A549 (cell line): ENCODE measurements around the gene SLAIN2. TPM values are rescaled to one million over a fixed set of nuclear protein-coding genes. Genes with fewer than 3 reads are reported as not detected.

Experiments used
- ATAC-seq, 2 experiments: fragments of 200-7000 bp in 1 of 2; fragments of >200 bp in 1 of 2; cut with Nextera tagmentation in 1 of 2; cut with Tn5 transposase in 1 of 2; 3 replicates each; pipeline versions ENCODE4 v1.8.0 to v1.9.1; 2018 to 2020; ENCODE audit warnings: mild to moderate bottlenecking in 1 of 2, moderate library complexity in 1 of 2
- CTCF ChIA-PET: fragments of 300-600 bp; sonication (Branson Sonifier 250); formaldehyde crosslinking; extraction: SDS; loops from one replicate; lab custom pipeline; 2021; ENCODE audit warnings: antibody characterized with exemption, inconsistent platforms; lab: Yijun Ruan, JAX
- POLR2A ChIA-PET: fragments of 350-600 bp; formaldehyde crosslinking; extraction: SDS; loops from one replicate; lab custom pipeline; 2021; ENCODE audit warnings: antibody characterized with exemption, inconsistent platforms; lab: Yijun Ruan, JAX
- DNase-seq, 2 experiments: peaks; one replicate each; pipeline versions ENCODE4 v3.0.0 to v3.0.0-alpha.2; 2011 to 2016; ENCODE audit warnings: low read depth in 1 of 2, low spot score in 1 of 2
- FAIRE-seq: peaks from 2 replicates; lab custom pipeline; 2011; peaks lifted over from hg19 to GRCh38; lab: Jason Lieb, UNC
- H3K27ac ChIP-seq, 2 experiments: fragments of >200 bp; sonication (Bioruptor Twin); formaldehyde crosslinking; 3 replicates each; pipeline ENCODE4 v1.5.1; 2016 to 2017
- H3K4me1 ChIP-seq: fragments of >200 bp; sonication (Bioruptor Twin); formaldehyde crosslinking; 3 replicates; pipeline ENCODE4 v1.6.1; 2016
- H3K4me2 ChIP-seq: fragments of >200 bp; sonication (Bioruptor Twin); formaldehyde crosslinking; 3 replicates; pipeline ENCODE4 v1.6.1; 2016
- H3K4me3 ChIP-seq: fragments of >200 bp; sonication (Bioruptor Twin); formaldehyde crosslinking; 3 replicates; pipeline ENCODE4 v1.5.1; 2016
- H3K9me3 ChIP-seq: fragments of >200 bp; sonication (Bioruptor Twin); formaldehyde crosslinking; 3 replicates; pipeline ENCODE4 v1.6.1; 2016
- CBX2 ChIP-seq: fragments of 200-600 bp; sonication (generic); IDR thresholded peaks from 2 replicates; pipeline ENCODE4 v1.6.1; 2016; ENCODE audit warnings: low read depth, mild to moderate bottlenecking, borderline replicate concordance
- CBX8 ChIP-seq: fragments of 200-600 bp; sonication (generic); IDR thresholded peaks from 2 replicates; pipeline ENCODE4 v1.6.1; 2016
- CHD2 ChIP-seq: fragments of 150-350 bp; IDR thresholded peaks from 2 replicates; pipeline ENCODE4 v1.6.1; 2014; ENCODE audit warnings: low read length; ENCODE audit not compliant: partially characterized antibody
- EP300 ChIP-seq, 2 experiments: fragments of >200 bp; sonication (Bioruptor Twin); formaldehyde crosslinking; IDR thresholded peaks; 2 replicates in 1 of 2; 3 replicates in 1 of 2; pipeline ENCODE4 v1.6.1; 2016 to 2017
- FOSL2 ChIP-seq, 2 experiments: fragments of 450-650 bp in 1 of 2; fragments of >200 bp in 1 of 2; sonication (Bioruptor Twin) in 1 of 2; formaldehyde crosslinking; IDR thresholded peaks; 2 replicates each; pipeline versions ENCODE4 v1.5.0 to v1.6.1; 2016 to 2020; ENCODE audit warnings: mild to moderate bottlenecking in 1 of 2, moderate library complexity in 1 of 2
- FOXS1 ChIP-seq: fragments of 250-450 bp; sonication (Bioruptor Pico); IDR thresholded peaks from 2 replicates; pipeline ENCODE4 v1.5.0; 2020; ENCODE audit warnings: mild to moderate bottlenecking, moderate library complexity
- GATA3 ChIP-seq: IDR thresholded peaks from 2 replicates; pipeline ENCODE4 v1.6.1; 2012; ENCODE audit warnings: borderline replicate concordance
- HOXB13 ChIP-seq: fragments of 250-450 bp; sonication (Bioruptor Pico); IDR thresholded peaks from 2 replicates; pipeline ENCODE4 v1.5.0; 2020; ENCODE audit warnings: low read depth, mild to moderate bottlenecking, moderate library complexity
- KDM1A ChIP-seq: fragments of 200-600 bp; sonication (generic); IDR thresholded peaks from 2 replicates; pipeline ENCODE4 v1.6.1; 2016; ENCODE audit warnings: low read depth, mild to moderate bottlenecking
- MAFK ChIP-seq: fragments of 450-650 bp; IDR thresholded peaks from 2 replicates; pipeline ENCODE4 v1.6.1; 2014; ENCODE audit not compliant: partially characterized antibody
- MAZ ChIP-seq: fragments of 150-350 bp; IDR thresholded peaks from 2 replicates; pipeline ENCODE4 v1.6.1; 2014; ENCODE audit warnings: antibody characterized with exemption, low read depth, low read length, borderline replicate concordance
- NFE2L2 ChIP-seq: fragments of 150-350 bp; conservative IDR thresholded peaks from 2 replicates; pipeline ENCODE4 v1.6.1; 2014; ENCODE audit warnings: low read length
- NR3C1 ChIP-seq: fragments of >200 bp; sonication (Bioruptor Twin); formaldehyde crosslinking; IDR thresholded peaks from 3 replicates; pipeline ENCODE4 v1.6.1; 2017
- POLR2AphosphoS2 ChIP-seq: conservative IDR thresholded peaks from 2 replicates; pipeline ENCODE4 v1.6.1; 2012; ENCODE audit warnings: low read length, improper control_type of control experiment, inconsistent platforms
- RCOR1 ChIP-seq: fragments of 150-350 bp; IDR thresholded peaks from 2 replicates; pipeline ENCODE4 v1.6.1; 2014; ENCODE audit warnings: antibody characterized with exemption, low read length, low read depth
- RFX5 ChIP-seq: fragments of 450-650 bp; IDR thresholded peaks from 2 replicates; pipeline ENCODE4 v1.7.1; 2014; ENCODE audit warnings: antibody characterized with exemption, mild to moderate bottlenecking, moderate library complexity
- RNF2 ChIP-seq: fragments of 200-600 bp; sonication (generic); IDR thresholded peaks from 2 replicates; pipeline ENCODE4 v1.6.1; 2016; ENCODE audit warnings: low read depth, mild to moderate bottlenecking, antibody characterized with exemption, moderate library complexity, borderline replicate concordance
- SMC3 ChIP-seq: fragments of >200 bp; sonication (Bioruptor Twin); formaldehyde crosslinking; IDR thresholded peaks from 3 replicates; pipeline ENCODE4 v1.6.1; 2018; ENCODE audit warnings: inconsistent platforms
- TFCP2L1 ChIP-seq: fragments of 250-450 bp; sonication (Bioruptor Pico); IDR thresholded peaks from 2 replicates; pipeline ENCODE4 v1.5.0; 2021; ENCODE audit warnings: mild to moderate bottlenecking
- ZC3H11A ChIP-seq: fragments of 450-650 bp; IDR thresholded peaks from 2 replicates; pipeline ENCODE4 v1.6.1; 2014; ENCODE audit warnings: antibody characterized with exemption, mild to moderate bottlenecking
- ZSCAN20 ChIP-seq: fragments of 250-450 bp; sonication (Bioruptor Pico); IDR thresholded peaks from 2 replicates; pipeline ENCODE4 v1.8.0; 2022; ENCODE audit warnings: mild to moderate bottlenecking, moderate library complexity
- WGBS: methylation state at CpG from one replicate; pipeline ENCODE4 v1.1.6; 2017; ENCODE audit errors: missing lambda C conversion rate; 5-methylcytosine and 5-hydroxymethylcytosine counted together
- polyA plus RNA-seq, 4 experiments: library from polyadenylated mRNA; depleted of rRNA in 3 of 4; stranded (reverse); fragments of >200 nt; fragmentation: RNase III in 1 of 4; extraction: RNeasy Plus Mini Kit Qiagen cat#74134 plus additional on column Dnase treatment in 1 of 4; gene quantifications; 2 replicates in 3 of 4; 3 replicates in 1 of 4; pipeline ENCODE4 v1.2.3, GENCODE V29; 2011 to 2017
- TF ChIP-seq, protein P1 (sequence below): IDR thresholded peaks from 2 replicates; pipeline ENCODE4 v1.6.1; 2012; ENCODE audit warnings: low read depth, borderline replicate concordance
- TF ChIP-seq, protein P2 (sequence below): fragments of 150-350 bp; IDR thresholded peaks from 2 replicates; pipeline ENCODE4 v1.6.1; 2014; ENCODE audit warnings: low read depth, mild to moderate bottlenecking, low read length
- TF ChIP-seq, protein P3 (sequence below): fragments of 450-650 bp; IDR thresholded peaks from 2 replicates; pipeline ENCODE4 v1.6.1; 2014; ENCODE audit warnings: antibody characterized with exemption
- TF ChIP-seq, protein P4 (sequence below): IDR thresholded peaks from 2 replicates; pipeline ENCODE4 v1.6.1; 2012
- TF ChIP-seq, protein P5 (sequence below): fragments of 200-600 bp; sonication (generic); IDR thresholded peaks from 2 replicates; pipeline ENCODE4 v1.6.1; 2016; ENCODE audit warnings: antibody characterized with exemption, mild to moderate bottlenecking, moderate library complexity

Gene SLAIN2
- polyA plus RNA-seq, 2 of the 4 experiments (the other 2 are of a cell fraction) = 14.4 to 14.6 TPM

DNA sequence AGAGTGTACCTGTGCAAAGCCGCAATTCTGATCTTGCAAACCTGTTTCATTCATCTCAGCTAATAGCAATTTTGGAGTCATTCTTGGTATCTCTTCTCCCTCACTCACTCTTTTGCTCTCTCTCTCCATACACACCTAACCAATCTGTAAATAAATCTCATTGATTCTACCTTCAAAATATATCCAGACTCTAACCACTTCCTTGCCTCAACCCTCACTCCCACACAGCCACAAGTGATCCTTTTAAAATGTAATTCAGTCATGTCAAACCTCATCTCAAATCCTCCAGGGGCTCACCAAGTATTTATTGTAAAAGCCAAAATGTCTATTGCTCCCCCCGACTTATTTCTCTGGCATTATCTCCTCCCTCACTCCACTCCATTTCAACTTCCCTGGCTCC, 90.1 kb downstream of the SLAIN2 start (continued):
- TF ChIP-seq MAZ (no peak), HOXB13 (CRISPR knock-in tag) (no peak), ZC3H11A (no peak), CBX8 (no peak), SMC3 (no peak), TFCP2L1 (CRISPR knock-in tag) (no peak), KDM1A (no peak), NR3C1 (no peak), MAFK (no peak)
- TF ChIP-seq, protein P1, sequence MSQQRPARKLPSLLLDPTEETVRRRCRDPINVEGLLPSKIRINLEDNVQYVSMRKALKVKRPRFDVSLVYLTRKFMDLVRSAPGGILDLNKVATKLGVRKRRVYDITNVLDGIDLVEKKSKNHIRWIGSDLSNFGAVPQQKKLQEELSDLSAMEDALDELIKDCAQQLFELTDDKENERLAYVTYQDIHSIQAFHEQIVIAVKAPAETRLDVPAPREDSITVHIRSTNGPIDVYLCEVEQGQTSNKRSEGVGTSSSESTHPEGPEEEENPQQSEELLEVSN = no peak

DNA sequence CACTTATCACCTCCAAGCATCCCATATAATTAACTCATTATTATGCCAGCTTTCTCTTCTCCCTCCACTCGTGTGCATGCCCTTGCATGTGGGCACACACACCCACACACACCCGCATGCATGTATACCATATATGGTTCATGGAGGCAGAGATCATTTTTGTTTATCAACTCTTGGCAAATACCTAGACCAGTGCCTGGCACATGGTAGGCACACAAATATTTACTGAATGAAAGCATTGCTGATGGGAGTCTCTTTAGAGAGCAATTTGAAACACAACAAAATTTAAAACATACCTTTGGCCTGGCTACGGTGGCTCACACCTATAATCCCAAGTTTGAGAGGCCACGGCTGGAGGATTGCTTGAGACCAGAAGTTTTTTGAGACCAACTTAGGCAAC, 90.7 kb downstream of the SLAIN2 start:
- TF ChIP-seq, protein P2, sequence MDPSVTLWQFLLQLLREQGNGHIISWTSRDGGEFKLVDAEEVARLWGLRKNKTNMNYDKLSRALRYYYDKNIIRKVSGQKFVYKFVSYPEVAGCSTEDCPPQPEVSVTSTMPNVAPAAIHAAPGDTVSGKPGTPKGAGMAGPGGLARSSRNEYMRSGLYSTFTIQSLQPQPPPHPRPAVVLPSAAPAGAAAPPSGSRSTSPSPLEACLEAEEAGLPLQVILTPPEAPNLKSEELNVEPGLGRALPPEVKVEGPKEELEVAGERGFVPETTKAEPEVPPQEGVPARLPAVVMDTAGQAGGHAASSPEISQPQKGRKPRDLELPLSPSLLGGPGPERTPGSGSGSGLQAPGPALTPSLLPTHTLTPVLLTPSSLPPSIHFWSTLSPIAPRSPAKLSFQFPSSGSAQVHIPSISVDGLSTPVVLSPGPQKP = no peak
- TF ChIP-seq CBX2 (no peak), FOXS1 (CRISPR knock-in tag) (no peak), MAFK (no peak), RNF2 (no peak), FOSL2 (IDR thresholded peaks at IDR 0.05) (no peak), FOSL2 (CRISPR knock-in tag; IDR thresholded peaks at IDR 0.05) (no peak), GATA3 (no peak), ZSCAN20 (CRISPR knock-in tag) (no peak), MAZ (no peak)
- H3K4me2 ChIP-seq = no peak overlapping the region
- DNase-seq (no peak), FAIRE-seq (no peak), ATAC-seq (no peak)
- ChIA-PET POLR2A (no interaction called here), CTCF (interaction anchor here (0.7 kb wide), 1 partner anchor 147 kb away, joined by 3 read pairs; no protein-coding TSS in a partner anchor)
- WGBS = 87% methylated on average over 4 of the region's 4 CpGs
- 0 out of 3 replicates have a peak, but pooled peaks cover 3% of the 10 kb centered on the region for H3K4me1 ChIP-seq
- no peak overlapping the region for H3K4me3 ChIP-seq
- H3K9me3 ChIP-seq = no peaks in the 10 kb centered on the region
- H3K27ac ChIP-seq = no peak overlapping the region

DNA sequence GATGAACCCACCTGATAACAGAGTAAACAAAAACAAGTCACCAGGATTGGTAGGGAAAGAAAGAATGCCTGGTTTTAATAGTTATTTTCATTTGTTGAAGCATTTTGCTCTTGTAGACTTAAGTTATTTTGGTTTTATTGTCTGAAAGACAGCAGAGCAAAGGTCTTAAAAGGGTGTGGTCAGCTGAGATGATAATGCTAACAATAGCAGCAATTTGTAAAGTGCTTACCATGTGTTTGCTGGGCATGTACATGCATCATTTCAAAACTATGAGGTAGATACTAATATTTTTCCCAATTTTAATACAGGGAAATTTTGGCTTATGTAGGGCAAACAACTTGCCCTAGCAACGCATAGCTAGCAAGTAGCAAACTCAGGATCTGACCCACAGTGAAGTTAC, 95.0 kb downstream of the SLAIN2 start:
- H3K4me1 ChIP-seq = 0 out of 3 replicates have a peak, but pooled peaks cover 3% of the 10 kb centered on the region
- no peak overlapping the region for H3K4me2 ChIP-seq
- DNase-seq = peak in 1 of 2 experiments; percentile 7
- H3K4me3 ChIP-seq = no peak overlapping the region
- CTCF ChIA-PET = no interaction called here
- no peak for FAIRE-seq
- no peak for TF ChIP-seq KDM1A
- no peak for TF ChIP-seq POLR2AphosphoS2
- TF ChIP-seq FOXS1 (CRISPR knock-in tag) = no peak
- no peak for TF ChIP-seq RFX5
- 90% methylated on average over 1 of the region's 1 CpG for WGBS
- POLR2A ChIA-PET = no interaction called here
- ATAC-seq = no peak
- no peaks in the 10 kb centered on the region for H3K9me3 ChIP-seq
- H3K27ac ChIP-seq = no peak overlapping the region

DNA sequence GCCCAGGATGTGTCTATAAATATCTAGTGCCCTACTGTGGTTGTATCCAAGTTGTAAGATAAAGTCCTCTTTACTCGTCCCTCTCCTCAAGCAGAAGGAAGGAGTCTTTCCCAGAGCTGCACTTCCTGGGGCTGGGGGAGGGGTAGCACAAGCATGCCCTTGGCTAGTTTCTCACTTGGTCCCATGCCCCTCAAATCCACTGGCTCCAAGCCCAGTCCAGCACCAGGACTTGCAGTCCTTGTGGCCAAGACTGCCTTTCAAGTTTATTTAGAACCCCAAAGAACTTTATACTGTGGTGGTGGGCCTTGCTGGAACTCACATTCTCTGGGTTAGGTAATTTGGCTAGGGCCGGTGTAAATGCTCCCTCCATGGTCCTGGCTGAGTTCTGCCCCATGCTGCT, 98.7 kb downstream of the SLAIN2 start:
- Histone ChIP-seq H3K4me3 (no peak overlapping the region), H3K27ac (no peak overlapping the region), H3K4me2 (no peak overlapping the region), H3K9me3 (no peaks in the 10 kb centered on the region), H3K4me1 (0 out of 3 replicates have a peak, but pooled peaks cover 3% of the 10 kb centered on the region)
- WGBS = 54% methylated on average over 2 of the region's 2 CpGs
- CTCF ChIA-PET = no interaction called here
- no peak for FAIRE-seq
- no peak for DNase-seq
- no peak for ATAC-seq
- POLR2A ChIA-PET = no interaction called here
- TF ChIP-seq NFE2L2 (no peak), POLR2AphosphoS2 (no peak), EP300 (IDR thresholded peaks at IDR 0.05) (no peak), FOSL2 (IDR thresholded peaks at IDR 0.05) (no peak), FOSL2 (CRISPR knock-in tag; IDR thresholded peaks at IDR 0.05) (no peak), CHD2 (no peak), NR3C1 (no peak), RCOR1 (no peak)
- TF ChIP-seq, protein P3, sequence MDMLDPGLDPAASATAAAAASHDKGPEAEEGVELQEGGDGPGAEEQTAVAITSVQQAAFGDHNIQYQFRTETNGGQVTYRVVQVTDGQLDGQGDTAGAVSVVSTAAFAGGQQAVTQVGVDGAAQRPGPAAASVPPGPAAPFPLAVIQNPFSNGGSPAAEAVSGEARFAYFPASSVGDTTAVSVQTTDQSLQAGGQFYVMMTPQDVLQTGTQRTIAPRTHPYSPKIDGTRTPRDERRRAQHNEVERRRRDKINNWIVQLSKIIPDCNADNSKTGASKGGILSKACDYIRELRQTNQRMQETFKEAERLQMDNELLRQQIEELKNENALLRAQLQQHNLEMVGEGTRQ = no peak
- TF ChIP-seq, protein P4, sequence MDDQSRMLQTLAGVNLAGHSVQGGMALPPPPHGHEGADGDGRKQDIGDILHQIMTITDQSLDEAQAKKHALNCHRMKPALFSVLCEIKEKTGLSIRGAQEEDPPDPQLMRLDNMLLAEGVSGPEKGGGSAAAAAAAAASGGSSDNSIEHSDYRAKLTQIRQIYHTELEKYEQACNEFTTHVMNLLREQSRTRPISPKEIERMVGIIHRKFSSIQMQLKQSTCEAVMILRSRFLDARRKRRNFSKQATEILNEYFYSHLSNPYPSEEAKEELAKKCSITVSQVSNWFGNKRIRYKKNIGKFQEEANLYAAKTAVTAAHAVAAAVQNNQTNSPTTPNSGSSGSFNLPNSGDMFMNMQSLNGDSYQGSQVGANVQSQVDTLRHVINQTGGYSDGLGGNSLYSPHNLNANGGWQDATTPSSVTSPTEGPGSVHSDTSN = no peak
- TF ChIP-seq, protein P5, sequence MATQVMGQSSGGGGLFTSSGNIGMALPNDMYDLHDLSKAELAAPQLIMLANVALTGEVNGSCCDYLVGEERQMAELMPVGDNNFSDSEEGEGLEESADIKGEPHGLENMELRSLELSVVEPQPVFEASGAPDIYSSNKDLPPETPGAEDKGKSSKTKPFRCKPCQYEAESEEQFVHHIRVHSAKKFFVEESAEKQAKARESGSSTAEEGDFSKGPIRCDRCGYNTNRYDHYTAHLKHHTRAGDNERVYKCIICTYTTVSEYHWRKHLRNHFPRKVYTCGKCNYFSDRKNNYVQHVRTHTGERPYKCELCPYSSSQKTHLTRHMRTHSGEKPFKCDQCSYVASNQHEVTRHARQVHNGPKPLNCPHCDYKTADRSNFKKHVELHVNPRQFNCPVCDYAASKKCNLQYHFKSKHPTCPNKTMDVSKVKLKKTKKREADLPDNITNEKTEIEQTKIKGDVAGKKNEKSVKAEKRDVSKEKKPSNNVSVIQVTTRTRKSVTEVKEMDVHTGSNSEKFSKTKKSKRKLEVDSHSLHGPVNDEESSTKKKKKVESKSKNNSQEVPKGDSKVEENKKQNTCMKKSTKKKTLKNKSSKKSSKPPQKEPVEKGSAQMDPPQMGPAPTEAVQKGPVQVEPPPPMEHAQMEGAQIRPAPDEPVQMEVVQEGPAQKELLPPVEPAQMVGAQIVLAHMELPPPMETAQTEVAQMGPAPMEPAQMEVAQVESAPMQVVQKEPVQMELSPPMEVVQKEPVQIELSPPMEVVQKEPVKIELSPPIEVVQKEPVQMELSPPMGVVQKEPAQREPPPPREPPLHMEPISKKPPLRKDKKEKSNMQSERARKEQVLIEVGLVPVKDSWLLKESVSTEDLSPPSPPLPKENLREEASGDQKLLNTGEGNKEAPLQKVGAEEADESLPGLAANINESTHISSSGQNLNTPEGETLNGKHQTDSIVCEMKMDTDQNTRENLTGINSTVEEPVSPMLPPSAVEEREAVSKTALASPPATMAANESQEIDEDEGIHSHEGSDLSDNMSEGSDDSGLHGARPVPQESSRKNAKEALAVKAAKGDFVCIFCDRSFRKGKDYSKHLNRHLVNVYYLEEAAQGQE = no peak
